TTC549 (cell line): ENCODE results near the gene CLEC19A.
"Not testable (repeated sequence)": the region's sequence is repeated elsewhere in the genome, so short reads cannot be mapped to it uniquely, and the experiment has no call there.

Source experiments
- FAIRE-seq: peaks from 2 replicates; lab custom pipeline; 2012; peaks lifted over from hg19 to GRCh38; lab: Jason Lieb, UNC

The CLEC19A gene

DNA sequence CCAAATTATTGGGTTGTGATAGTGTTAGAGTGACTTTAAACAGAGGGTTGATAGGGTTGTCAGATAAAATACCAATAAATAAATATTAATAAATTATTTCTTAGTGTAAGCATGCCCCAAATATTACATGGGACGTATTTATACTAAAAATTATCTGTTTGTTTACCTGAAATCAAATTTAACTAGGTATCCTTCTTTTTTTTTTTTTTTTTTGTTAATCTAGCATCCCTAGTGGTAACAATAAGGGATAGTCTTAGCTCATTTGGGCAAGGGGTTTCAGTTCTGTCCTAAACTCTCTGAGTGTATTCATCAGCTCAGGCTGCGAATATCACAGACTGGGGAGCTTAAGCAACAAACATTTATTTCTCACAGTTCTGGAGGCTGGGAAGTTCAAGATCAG lies 1.3 kb downstream of the CLEC19A start:
- FAIRE-seq = no peak

DNA sequence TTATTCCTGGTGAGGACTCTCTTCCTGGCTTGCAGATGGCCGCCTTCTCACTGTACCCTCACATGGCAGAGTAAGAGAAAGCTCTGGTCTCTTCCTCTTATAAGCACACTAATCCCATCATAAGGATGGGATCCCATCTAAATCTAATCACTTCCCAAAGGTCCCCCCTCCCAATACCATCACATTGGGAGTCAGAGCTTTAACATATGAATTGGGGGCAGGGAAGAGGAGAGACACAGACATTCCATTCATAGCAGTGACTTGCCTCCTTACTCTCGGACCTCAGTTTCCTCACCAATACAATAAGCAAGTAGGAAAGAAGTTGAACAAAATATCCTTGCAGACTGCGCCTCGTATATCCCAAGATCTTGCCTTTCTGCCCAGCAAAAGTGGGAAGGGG lies 1.7 kb downstream of the CLEC19A start:
- no peak for FAIRE-seq

DNA sequence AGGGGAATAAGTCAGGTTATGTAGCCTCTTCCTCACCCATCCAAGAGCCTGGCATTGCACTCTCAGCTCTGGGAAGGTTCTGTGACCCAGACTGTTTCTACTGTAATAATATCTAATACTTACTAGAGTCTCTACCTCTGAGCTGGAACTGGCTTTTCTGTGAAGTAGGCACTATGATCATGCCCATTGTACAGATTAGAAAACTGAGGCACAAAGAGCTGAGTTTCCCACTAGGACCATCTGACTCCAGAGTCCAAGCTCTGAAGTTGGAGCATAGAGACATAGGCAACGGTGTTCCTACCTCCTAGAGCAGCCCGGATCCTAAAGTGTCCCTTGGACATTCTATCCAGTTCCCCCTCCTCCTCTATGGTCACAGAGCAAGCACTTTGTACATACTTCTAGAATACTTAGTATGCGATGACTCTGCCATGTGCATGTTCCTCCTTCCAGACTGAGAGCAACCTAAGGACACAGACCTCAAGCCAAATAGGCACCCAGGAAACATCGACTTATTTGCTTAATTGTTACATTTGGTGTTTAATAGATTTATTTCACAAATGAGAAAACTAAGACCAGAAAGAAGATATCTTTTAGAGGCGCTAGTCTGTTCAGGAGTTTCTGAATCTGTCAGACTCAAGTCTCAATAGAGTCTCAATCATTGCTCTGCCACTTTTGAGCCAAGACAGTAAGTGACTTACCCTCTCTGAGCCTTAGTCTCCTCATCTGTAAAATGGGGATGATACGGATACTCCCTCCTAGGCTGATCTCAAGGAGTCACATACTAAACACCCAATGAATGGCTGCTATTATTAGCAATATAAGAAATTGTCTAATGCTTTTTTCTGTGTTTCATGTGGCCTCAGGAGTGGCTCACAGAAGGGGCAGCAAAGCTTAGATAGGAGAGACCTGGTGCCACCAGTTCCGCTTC lies 3.6 kb downstream of the CLEC19A start:
- no peak for FAIRE-seq

DNA sequence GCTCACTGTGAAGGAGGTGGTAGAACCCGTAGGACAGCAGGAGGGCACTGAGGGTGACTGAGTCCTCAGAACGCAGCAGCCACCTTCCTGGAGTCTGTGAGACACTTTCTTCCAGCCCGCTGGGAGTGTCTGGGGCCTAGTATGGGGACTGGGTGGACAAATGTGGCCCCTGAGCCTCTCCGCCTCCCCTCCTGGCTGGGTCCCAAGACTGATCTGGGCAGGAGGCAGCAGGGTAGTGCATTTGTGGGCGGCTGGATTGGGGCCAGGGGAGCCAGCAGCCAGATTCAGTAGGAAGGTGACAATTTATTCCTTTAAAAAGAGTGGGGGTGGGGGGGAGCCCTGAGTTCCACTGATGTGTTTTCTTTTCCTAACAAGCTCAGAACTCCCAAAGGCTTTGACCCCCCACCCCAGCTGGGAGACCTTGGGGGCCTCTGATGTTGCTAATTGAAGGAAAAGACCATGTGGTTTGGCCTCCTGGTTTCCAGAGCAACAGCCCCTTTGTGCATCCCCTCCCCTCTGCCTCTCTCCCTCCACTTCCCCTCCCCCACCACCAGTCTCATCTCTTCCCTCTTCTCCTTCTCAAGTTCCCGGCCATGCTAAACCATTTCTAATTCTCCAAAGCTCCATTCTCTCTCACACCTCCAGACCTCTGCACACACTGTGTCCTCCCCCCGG lies 4.4 kb downstream of the CLEC19A start:
- no peak for FAIRE-seq

DNA sequence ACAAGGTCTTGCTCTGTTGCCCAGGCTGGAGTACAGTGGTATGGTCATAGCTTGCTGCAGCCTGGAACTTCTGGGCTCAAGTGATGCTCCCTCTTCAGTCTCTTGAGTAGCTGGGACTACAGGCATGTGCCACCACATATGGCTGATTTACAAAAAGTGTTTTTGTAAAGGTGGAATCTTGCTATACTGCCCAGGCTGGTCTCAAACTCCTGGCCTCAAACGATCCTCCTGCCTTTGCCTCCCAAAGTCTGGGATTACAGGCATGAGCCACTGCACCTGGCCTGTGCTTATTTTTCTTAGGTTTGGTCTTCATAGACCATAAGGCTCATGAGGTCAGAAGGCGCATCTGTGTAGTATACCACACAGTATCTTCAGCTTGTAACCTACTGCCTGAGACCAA lies 5.3 kb downstream of the CLEC19A start:
- no peak for FAIRE-seq

DNA sequence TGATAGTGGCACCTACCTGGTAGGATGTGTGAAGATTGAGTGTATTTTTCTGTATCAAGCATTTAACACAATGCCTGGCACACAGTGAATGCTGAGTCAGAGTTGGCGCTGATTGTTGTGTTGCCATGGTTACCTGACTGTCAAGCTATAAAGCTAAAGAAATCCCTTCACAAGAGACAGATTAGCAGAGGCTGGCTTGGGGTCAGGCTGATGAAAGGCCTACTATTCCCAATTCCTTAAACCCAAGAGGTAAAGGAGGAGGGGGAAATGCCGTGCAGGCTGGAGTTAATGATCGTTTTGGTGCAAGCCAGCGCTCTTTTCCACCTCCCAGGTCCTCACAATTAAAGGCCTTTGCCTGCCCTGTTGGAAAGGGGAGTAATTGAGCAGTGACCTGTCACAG lies 5.9 kb downstream of the CLEC19A start:
- no peak for FAIRE-seq

DNA sequence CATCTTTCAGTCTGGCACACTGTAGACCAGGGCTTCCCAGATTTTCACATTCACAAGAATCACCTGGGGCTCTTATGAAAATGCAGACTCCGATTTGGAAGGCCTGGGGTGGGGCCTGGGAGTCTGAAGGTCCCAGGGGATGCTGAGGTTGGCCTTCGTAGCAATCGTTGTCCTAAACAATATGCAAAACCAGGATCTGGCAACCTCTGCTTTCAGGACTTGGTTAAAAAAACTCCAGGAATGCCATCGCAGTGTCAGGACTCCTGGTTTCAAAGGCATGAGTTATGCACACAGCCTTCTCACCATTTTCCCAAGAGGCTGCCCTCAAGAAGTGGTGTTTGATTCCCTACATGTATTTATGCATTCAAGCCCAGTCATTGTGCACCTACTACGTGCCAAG lies 6.7 kb downstream of the CLEC19A start:
- no peak for FAIRE-seq

DNA sequence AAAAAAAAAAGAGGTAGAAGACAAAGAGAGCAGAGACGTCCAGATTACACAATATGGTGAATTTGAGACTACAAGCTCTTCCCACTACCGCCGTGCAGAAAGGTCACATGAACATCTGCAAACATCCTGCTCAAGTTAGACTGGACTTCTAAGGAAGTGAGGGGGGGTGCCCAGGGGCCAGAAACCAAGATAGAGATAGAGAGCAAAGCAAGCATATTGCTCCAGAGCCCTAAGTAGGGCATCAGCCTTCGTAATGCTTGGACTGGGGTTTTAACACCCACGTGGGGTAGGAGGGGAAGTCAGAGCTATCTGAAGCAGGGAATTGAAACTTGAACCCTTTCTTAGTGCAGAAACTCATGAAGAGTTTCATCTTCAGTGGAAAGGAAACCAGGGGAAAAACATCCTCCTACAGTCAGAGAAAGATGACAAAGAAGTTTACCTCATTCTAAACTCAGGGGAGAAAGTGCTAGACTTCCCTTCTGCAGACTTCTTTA lies 8.7 kb downstream of the CLEC19A start:
- FAIRE-seq = no peak

DNA sequence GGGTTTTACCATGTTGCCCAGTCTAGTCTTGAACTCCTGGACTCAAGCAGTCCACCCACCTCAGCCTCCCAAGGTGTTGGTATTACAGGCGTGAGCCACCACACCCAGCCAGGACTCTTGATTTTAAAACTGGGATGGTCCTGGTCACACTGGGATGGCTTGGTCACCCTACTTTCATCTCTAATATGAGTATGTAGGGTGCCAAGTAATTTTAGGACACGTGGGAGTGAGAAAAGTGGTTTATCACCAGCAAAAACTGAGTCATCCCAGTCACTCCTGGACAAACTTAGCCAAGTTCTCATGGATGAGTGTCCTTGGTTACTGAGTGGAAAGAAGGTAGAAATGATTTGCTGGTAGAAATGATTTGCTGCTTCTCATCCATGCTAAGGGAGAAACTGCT lies 9.9 kb downstream of the CLEC19A start:
- no peak for FAIRE-seq

DNA sequence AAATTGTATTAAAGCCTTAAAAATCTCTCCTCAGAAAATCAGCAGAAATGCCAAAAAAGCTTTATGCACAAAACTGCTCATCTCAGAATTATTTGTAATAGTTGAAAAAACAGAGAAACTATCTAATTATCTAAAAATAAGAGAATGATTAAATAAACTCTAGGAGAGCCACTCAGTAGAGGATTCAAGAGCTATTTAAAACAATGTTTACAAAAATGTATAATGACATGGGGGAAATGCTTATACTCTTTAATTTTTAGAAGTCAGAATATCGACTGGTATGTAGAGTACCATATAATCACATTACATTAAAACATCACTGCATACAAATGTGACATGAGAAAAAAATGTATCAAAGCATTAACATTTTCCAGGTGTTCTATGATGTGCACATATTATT lies 11.9 kb downstream of the CLEC19A start:
- no peak for FAIRE-seq

DNA sequence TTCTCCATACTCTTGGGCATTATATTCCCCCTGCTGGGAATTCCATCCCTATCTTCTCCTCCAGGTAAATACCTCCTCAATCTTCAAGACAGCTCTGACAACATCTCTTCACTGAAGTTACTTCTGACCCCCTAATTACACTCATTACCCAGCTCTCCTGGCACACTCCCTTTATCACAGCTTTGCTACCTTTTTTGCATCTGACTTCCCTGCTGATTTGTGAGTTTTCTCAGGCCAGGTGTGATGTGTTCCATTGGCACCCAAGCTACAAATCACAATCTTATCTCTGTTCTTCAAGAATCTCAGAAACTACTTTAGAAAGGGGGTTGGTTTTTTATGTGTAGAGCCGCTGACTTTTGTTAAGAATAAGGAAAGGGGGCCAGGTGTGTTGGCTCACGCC lies 14.0 kb downstream of the CLEC19A start:
- no peak for FAIRE-seq

DNA sequence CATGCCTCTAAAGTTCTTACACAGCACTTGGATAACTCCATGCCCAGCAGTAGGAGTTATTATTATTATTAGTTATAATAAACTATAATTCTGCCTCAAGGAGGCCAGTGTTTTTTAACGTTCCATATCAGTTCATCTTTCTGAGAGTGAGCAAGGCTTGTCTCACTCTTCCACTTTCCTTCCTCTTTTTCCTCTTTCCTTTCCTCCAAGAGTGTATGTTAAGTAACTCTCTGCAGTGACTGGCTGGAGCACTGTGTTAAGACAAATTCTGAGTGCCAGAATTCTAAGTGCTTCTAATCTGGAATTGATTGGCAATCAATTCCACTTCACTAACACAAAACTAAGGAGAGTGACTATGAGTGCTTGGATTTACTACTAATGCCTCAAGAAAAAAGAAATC lies 16.4 kb downstream of the CLEC19A start:
- no peak for FAIRE-seq

DNA sequence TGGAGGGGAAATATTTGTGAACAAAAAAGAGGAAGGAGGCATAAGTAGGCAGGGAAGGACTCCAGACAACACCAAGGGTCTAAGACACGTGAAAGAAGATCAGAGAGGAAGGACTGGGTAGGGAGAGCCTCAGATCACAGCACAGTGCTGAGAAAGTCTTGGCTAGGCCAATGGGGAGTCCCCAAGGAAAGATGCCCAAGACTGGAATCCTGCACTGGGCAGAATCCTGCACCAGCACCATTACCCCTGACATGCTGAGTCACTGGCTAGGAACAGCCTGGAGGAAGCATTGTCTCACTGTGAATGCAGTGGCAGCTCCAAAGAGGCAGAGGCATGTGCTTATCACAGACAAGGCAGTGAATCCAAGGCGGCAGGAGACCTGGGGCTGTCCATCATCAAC lies 19.2 kb downstream of the CLEC19A start:
- no peak for FAIRE-seq

DNA sequence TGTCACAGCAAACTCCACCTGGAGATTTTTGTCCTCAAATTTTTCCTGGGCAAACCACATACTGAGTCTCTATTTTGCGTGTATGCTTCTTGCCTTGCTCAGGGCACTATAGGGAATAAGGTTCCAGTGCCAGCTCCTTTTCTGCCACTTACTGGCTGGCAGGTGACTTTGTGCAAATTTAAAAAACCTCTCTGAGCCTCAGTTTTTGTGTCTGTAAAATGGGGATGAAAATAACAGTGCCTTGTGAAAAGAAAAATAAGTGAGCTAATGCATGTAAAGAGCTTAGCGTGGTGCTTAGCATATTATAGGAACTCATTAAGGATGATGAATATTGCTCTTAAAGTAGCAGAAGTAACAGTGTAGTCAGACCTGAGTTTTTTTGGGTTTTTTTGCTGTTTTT lies 19.9 kb downstream of the CLEC19A start:
- no peak for FAIRE-seq

DNA sequence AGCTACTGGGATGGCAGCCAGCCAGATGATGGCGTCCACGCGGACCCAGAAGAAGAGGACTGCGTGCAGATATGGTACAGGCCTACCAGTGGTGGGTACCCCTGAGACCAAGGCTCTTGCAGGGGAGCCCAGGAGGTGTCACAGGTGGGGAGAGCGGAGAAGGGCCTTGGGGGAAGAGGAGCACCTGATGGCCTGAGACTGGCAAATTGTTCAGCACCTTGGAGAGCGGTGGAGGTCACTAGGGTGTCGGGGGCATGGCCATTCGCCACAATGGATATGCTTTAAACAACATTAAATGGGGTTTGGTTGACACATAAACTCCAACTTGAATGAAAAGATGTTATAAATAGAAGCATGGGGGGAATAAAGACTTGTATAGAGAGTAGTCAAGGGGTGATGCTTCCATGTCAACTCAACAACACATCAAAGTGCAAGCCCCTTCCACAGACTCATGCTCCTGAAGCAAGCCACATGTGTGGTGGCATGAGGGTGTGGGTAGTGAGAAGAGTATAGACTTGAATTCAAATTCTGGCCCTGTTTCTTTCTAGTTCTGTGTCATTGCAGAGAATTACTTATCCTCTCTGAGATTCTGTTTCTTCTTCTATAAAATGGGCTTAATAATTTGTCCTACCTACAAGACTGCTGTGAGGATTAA lies 22.2 kb downstream of the CLEC19A start:
- no peak for FAIRE-seq

DNA sequence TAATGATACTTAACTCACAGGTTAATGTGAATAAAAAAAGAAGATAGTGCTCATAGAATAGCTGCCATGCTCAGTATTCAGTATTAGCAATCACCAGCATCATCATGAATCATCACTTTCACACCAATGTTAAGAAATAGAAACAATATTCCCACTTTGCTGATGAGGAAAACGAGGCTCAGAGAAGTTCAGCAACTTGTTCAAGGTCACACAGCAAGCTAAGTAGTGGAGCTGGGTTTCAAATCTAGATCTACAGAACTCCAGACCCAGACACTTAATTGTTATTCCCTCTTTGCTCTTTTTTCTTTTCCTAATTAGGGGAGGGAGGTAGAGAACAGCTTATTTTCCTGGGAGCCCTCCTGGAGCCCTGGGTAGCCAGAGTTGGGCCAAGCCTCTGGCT lies 22.9 kb downstream of the CLEC19A start:
- FAIRE-seq = no peak

DNA sequence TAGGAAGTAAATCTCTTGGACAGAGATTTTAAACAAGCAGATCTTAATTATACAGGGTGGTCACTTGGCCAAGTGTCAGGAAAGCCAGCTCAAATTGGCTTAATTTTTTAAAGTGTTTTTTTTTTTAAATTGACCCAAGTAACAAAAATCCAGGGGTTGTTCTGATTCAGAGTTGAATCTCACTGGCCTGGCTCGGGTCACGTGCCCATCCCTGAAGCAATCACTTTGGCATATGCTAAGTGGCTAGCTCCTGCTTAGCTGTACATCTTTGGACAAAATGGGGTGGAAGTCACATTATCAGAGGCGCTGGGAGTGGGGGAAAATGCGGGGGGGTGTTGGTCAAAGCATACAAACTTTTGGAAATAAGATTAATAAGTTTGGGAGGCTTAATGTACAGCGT lies 23.6 kb downstream of the CLEC19A start:
- no peak for FAIRE-seq

DNA sequence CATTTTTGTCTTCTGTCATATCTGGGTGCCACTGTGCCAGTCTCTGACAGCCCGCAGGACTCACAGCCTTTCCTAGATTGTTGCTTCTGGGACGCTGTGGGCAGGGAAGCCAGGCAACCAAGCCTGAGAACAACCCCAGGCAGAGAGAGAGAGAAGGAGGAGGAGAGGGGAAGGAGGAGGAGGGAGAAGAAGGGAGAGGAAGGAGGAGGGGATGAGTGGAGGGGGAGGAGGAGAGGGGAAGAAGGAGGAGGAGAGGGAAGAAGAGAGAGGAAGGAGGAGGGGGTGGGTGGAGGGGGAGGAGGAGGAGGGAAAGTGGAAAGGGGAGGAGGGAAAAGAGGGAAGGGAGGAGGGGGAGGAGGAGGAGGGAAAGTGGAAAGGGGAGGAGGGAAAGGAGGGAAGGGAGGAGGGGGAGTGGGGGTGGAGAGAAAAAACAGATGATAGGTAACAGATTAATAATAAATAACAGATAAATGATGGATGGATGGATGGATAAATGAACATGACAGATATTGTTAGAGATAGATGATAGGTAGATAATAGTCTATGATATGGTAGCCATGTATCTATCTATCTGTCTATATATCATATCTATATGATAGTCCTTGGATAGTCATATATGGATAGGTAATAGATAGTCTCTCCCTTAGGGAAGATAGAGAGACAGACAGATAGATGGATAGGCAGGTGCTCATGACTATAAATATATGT lies 29.3 kb downstream of the CLEC19A start:
- FAIRE-seq = no peak

DNA sequence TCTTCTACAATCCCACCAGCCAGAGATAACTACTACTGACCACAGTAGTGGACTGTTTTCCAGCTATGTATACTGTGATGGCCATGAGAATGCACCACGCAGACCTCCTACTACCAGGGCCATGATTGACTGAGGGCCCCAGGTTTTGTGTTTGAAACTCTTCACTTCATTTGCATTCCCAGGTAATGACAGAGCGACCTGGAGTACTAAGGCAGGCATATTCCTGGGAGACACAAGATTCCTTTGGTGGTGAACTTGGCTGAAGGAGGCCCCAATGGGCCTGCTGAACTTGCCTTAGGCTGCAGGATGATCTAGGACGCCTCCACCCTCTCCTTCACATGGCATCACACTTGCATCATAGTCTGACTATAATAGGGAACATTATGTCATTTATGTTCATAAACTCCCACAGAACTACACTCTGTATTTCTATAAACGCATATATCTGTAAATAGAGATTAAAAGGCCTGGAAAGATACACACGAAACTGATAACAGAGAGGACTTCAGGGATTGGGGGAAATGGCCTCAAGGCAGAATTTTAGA lies 30.4 kb downstream of the CLEC19A start:
- FAIRE-seq = no peak

DNA sequence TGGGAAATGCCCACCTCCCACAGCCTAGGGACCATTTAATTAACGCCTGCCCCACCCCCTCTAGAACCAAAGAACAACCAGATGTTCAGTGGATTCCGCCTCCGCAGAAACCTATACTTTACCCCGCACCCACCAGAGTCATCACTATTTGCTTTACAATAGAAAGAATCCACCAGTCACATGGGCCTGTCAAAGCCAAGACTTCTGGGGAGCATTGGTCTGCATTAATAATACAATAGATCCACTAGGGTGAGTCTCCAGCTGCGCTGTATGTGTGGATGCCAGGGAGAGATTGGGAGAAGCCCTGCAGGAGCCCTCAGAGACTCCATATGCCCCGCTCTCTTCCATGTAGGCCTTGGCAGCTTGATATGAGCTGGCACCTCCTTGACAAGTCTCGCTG lies 31.3 kb downstream of the CLEC19A start:
- FAIRE-seq = no peak

DNA sequence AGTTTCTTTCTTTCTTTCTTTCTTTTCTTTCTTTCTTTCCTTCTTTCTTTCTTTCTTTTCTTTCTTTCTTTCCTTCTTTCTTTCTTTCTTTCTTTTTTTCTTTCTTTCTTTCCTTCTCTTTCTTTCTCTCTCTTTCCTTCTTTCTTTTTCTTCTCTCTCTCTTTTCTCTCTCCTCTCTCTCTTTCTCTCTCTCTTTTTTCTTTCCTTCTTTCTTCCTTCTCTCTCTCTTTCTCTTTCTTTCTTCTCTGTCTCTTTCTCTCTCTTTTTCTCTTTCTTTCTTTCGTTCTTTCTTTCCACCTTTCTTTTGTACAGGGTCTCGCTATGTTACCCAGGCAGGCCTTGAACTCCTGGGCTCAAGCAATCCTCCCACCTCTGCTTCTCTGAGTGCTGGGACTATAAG lies 35.7 kb downstream of the CLEC19A start:
- not testable (repeated sequence) for FAIRE-seq

DNA sequence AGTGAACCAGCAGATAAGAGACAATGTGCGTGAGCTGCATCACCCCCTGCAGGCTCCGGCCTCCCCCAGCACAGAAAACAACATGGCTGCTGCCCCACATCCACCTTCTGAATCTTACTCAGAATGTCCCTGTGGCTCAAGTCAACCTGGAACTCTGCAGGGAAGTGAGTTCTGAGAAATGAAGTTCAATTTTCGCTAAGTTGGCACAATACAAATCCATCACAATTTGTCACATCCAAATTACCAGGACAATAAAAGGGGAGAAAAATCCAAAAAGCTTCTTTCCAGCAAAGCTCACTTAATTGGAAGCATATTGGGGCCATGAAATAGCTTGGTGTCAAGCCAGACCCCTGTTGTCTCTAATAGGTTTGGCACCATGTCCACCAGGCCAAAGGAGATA lies 38.1 kb downstream of the CLEC19A start:
- FAIRE-seq = no peak
